Fibroblast of lung (primary cell): ENCODE data around the gene BARHL2. TPM values are rescaled to one million over a fixed set of nuclear protein-coding genes. Genes with fewer than 3 reads are reported as not detected.

Source experiments
- DNase-seq, 2 donors: peaks; one replicate each; pipeline versions ENCODE4 v3.0.0 to v3.0.0-alpha.2; 2010; ENCODE audit warnings: low read depth in 2 of 2
- H2AFZ ChIP-seq: 2 replicates; pipeline ENCODE4 v1.5.1; 2012; ENCODE audit warnings: low read length, control low read depth, inconsistent platforms
- H3K27ac ChIP-seq: 2 replicates; pipeline ENCODE4 v1.5.1; 2011; ENCODE audit warnings: low read length, control low read depth; ENCODE audit not compliant: insufficient read depth
- H3K27me3 ChIP-seq: 2 replicates; pipeline ENCODE4 v1.5.1; 2011; ENCODE audit warnings: mild to moderate bottlenecking, low read length; ENCODE audit not compliant: control insufficient read depth, insufficient read depth
- H3K36me3 ChIP-seq: 2 replicates; pipeline ENCODE4 v1.5.1; 2011; ENCODE audit warnings: low read length; ENCODE audit not compliant: control insufficient read depth, insufficient read depth
- H3K4me1 ChIP-seq: 2 replicates; pipeline ENCODE4 v1.5.1; 2011; ENCODE audit warnings: low read length; ENCODE audit not compliant: control insufficient read depth, insufficient read depth; ENCODE audit errors: extremely low read depth
- H3K4me2 ChIP-seq: 2 replicates; pipeline ENCODE4 v1.5.1; 2011; ENCODE audit warnings: low read length, control low read depth; ENCODE audit not compliant: insufficient read depth; ENCODE audit errors: extremely low read depth
- H3K4me3 ChIP-seq, 4 experiments: fragments of 200-600 bp in 1 of 4; sonication (generic) in 1 of 4; replicated peaks in 1 of 4; 2 replicates each; pipeline ENCODE4 v1.5.1; 2011 to 2016; ENCODE audit warnings: low read length in 4 of 4, low read depth in 3 of 4, mild to moderate bottlenecking in 3 of 4, control low read depth in 2 of 4, inconsistent platforms in 1 of 4, mixed read lengths in 1 of 4; ENCODE audit not compliant: insufficient read depth in 1 of 4; ENCODE audit errors: control extremely low read depth in 1 of 4
- H3K79me2 ChIP-seq: 2 replicates; pipeline ENCODE4 v1.5.1; 2012; ENCODE audit warnings: mild to moderate bottlenecking, low read length, inconsistent platforms; ENCODE audit not compliant: control insufficient read depth, insufficient read depth
- H3K9ac ChIP-seq: 2 replicates; pipeline ENCODE4 v1.5.1; 2011; ENCODE audit warnings: mild to moderate bottlenecking, low read length, control low read depth; ENCODE audit not compliant: insufficient read depth
- H3K9me3 ChIP-seq: 2 replicates; pipeline ENCODE4 v1.5.1; 2012; ENCODE audit warnings: low read depth, low read length; ENCODE audit not compliant: control insufficient read depth, insufficient read depth
- H4K20me1 ChIP-seq: 2 replicates; pipeline ENCODE4 v1.5.1; 2011; ENCODE audit warnings: low read length; ENCODE audit not compliant: control insufficient read depth, insufficient read depth; ENCODE audit errors: extremely low read depth
- EZH2 ChIP-seq: IDR thresholded peaks from 2 replicates; pipeline ENCODE4 v1.5.1; 2012; ENCODE audit warnings: low read length, control low read depth, mild to moderate bottlenecking; ENCODE audit errors: missing control alignments
- polyA plus RNA-seq, 2 donors: library from polyadenylated mRNA; depleted of rRNA in 1 of 2; stranded (reverse) in 1 of 2; unstranded in 1 of 2; fragments of >200 nt; gene quantifications; 2 replicates each; pipeline ENCODE4 v1.2.1, GENCODE V29; 2011 to 2012; ENCODE audit warnings: missing spikeins in 1 of 2
- total RNA-seq: library from RNA; depleted of rRNA; stranded (reverse); fragments of >200 nt; gene quantifications from 2 replicates; pipeline ENCODE4 v1.2.1, GENCODE V29; 2014
- TF ChIP-seq, protein P1 (sequence below), 2 donors: IDR thresholded peaks in 1 of 2; conservative IDR thresholded peaks in 1 of 2; 1 replicate in 1 of 2; 2 replicates in 1 of 2; pipeline ENCODE4 v1.5.1; 2011 to 2012; ENCODE audit warnings: low read length in 2 of 2, control low read depth in 1 of 2, inconsistent platforms in 1 of 2, low read depth in 1 of 2, mild to moderate bottlenecking in 1 of 2

The BARHL2 gene
- total and polyA plus RNA-seq, 2 donors (not counting 1 experiment from before 2014, with no cell fraction given), result not detected

DNA sequence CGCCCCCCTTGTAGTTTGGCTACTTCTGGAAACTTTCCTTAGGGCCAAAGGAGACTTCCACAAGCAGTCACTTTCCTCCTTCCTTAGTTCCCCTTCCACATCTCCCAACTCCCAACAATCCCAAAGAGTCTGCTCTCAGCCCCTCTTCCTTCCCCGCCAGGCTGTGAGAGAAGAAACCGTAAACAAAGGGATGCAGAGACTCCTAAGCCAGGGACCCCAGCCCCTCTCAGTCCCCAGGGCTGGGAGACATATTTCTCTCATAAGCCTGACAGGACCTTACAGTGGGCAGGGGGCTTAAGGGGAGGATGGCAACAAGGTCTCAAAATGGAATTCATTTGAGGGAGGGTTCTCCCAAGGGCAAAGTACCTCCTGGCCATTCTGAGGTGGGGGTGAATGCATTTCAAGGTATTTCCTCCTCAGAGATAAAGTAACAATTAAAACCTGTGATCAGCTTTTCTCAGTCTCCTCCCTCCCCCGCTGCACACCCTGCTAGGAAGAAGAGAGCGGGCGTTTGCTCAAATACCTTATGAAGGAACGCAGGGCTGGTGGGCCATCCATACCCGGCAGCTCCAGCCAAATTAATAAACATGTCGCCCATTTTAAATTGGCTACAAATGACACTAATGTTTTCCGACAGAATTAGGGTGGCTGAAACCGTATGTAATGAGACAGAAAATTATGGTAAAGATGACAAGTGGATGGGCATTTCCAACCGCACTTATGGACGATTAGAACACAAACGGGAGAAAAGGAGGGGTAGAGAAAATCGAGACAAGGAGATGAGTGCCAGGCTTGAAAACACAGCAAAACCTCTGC is 4.0 kb downstream of the BARHL2 start:
- H3K4me3 ChIP-seq, result no peak overlapping the region
- H3K27ac ChIP-seq, result no peak overlapping the region
- no peaks in the 10 kb centered on the region for H3K9me3 ChIP-seq
- H3K9ac ChIP-seq, result no peak overlapping the region
- no peaks in the 10 kb centered on the region for H3K79me2 ChIP-seq
- no peaks in the 10 kb centered on the region for H3K36me3 ChIP-seq
- no peaks in the 10 kb centered on the region for H4K20me1 ChIP-seq
- H3K4me1 ChIP-seq, result no peaks in the 10 kb centered on the region
- no peak for DNase-seq
- no peak overlapping the region for H2AFZ ChIP-seq
- H3K4me2 ChIP-seq, result no peak overlapping the region
- TF ChIP-seq, protein P1, sequence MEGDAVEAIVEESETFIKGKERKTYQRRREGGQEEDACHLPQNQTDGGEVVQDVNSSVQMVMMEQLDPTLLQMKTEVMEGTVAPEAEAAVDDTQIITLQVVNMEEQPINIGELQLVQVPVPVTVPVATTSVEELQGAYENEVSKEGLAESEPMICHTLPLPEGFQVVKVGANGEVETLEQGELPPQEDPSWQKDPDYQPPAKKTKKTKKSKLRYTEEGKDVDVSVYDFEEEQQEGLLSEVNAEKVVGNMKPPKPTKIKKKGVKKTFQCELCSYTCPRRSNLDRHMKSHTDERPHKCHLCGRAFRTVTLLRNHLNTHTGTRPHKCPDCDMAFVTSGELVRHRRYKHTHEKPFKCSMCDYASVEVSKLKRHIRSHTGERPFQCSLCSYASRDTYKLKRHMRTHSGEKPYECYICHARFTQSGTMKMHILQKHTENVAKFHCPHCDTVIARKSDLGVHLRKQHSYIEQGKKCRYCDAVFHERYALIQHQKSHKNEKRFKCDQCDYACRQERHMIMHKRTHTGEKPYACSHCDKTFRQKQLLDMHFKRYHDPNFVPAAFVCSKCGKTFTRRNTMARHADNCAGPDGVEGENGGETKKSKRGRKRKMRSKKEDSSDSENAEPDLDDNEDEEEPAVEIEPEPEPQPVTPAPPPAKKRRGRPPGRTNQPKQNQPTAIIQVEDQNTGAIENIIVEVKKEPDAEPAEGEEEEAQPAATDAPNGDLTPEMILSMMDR (conservative IDR thresholded peaks at IDR 0.05 in 1 of 2, IDR thresholded peaks at IDR 0.05 in 1 of 2; ENCODE audit: low read depth in 1 of 2, low read length in 2 of 2), result no peak
- no peak for TF ChIP-seq EZH2
- H3K27me3 ChIP-seq, result peaks cover 74% of the 10 kb centered on the region

DNA sequence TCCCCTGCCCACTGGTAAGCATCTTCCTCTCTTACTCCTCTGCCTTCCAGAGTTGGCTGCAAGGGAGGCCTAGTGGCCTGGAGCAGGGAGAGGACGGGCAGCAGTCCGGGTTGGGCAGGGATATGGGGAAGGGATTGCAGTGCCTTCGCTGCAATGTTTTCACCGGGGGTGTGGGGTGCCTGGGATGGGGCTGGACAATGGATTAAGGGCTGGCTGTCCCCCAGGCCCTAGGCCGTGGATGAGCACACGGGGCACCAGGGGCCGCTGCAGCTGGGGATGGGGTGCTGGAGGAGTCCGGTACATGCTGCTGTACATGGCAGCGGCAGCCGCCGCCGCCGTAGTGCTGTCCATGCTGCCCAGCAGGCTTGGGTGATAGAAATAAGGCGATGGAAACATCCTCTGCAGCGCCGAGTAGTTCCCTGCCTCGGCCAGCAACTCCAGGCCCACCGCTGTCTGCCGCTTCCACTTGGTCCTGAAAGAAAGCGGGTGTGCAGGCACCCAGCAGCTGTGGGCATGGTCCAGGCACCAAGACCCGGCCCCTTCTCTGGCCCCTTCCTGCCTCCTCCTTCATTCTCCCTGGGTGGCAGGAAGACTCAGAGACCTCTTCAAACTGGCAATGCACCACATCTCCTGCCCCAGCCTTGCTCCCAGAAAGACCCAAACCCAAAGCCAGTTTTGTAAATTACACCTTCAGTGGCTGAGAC is 4.8 kb downstream of the BARHL2 start:
- Histone ChIP-seq H3K4me3 (no peak overlapping the region), H3K4me1 (no peaks in the 10 kb centered on the region), H2AFZ (no peak overlapping the region), H3K36me3 (no peaks in the 10 kb centered on the region), H3K27me3 (peaks cover 74% of the 10 kb centered on the region), H3K27ac (no peak overlapping the region), H3K9ac (no peak overlapping the region), H4K20me1 (no peaks in the 10 kb centered on the region), H3K4me2 (no peak overlapping the region), H3K79me2 (no peaks in the 10 kb centered on the region), H3K9me3 (no peaks in the 10 kb centered on the region)
- TF ChIP-seq, protein P1 (conservative IDR thresholded peaks at IDR 0.05 in 1 of 2, IDR thresholded peaks at IDR 0.05 in 1 of 2; ENCODE audit: low read depth in 1 of 2, low read length in 2 of 2), result no peak
- TF ChIP-seq EZH2, result peak; percentile 41
- DNase-seq, result no peak

DNA sequence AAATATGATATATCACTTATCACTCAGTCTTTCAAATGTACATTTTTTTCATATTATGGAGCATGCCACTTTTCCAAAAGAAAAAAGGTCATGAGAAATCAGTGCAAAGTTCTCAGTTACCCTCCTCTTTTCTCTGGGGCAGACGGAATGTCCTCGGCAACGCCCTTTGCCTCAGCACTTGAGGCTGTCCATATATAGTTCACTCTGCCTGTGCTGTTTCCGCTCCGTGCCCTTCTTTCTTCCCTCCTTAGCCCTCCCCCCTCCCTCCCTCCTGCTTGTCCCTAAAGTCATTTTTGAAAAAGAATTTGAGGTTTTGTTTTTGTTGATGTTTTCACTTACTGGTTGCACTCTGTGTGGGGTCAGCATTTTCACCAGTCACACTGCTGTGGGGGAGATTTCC is 5.4 kb downstream of the BARHL2 start:
- Histone ChIP-seq H3K9me3 (no peaks in the 10 kb centered on the region), H3K4me2 (no peak overlapping the region), H3K4me3 (no peak overlapping the region), H2AFZ (no peak overlapping the region), H3K79me2 (no peaks in the 10 kb centered on the region), H4K20me1 (no peaks in the 10 kb centered on the region), H3K4me1 (no peaks in the 10 kb centered on the region), H3K36me3 (no peaks in the 10 kb centered on the region), H3K9ac (no peak overlapping the region), H3K27ac (no peak overlapping the region), H3K27me3 (peaks cover 76% of the 10 kb centered on the region)
- DNase-seq, result no peak
- no peak for TF ChIP-seq EZH2
- TF ChIP-seq, protein P1 (conservative IDR thresholded peaks at IDR 0.05 in 1 of 2, IDR thresholded peaks at IDR 0.05 in 1 of 2; ENCODE audit: low read depth in 1 of 2, low read length in 2 of 2), result no peak
